Stimulated activated CD4-positive, alpha-beta T cell treated with anti-CD3 and anti-CD28 coated beads, TNF-alpha, amount 100 ng/mL, for 1 hour (primary cell): ENCODE measurements around the gene DPP7.
A peak's percentile ranks its signal among the peaks of the same experiment; 100 is the strongest.
"Not testable (repeated sequence)": the region's sequence is repeated elsewhere in the genome, so short reads cannot be mapped to it uniquely, and the experiment has no call there.

Experiments
- DNase-seq, 3 donors: peaks; one replicate each; pipeline ENCODE4 v3.0.0-alpha.2; 2020; ENCODE audit warnings: low read depth in 3 of 3, low spot score in 1 of 3

DPP7 gene

DNA sequence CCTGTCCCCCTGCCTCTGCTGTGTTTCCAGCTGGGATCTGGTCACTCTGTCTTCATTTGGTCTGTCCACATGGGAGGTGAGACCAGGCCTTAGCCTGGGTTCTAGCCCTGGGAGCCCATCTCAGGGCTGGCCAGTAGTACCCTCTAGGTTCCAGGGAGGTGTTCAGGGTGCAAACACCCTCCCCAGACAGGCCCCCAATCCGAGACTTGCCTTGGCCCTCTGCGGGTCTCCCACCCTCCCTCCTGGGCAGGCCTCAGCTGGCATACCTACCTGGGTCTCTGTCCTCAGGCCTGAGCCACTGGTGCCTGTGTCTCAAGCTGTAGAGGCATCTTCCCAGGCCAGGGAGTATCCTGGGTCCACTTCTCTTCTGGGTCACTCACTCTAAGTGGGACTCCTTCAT, 43.3 kb downstream of the DPP7 start:
- DNase-seq, result no peak

DNA sequence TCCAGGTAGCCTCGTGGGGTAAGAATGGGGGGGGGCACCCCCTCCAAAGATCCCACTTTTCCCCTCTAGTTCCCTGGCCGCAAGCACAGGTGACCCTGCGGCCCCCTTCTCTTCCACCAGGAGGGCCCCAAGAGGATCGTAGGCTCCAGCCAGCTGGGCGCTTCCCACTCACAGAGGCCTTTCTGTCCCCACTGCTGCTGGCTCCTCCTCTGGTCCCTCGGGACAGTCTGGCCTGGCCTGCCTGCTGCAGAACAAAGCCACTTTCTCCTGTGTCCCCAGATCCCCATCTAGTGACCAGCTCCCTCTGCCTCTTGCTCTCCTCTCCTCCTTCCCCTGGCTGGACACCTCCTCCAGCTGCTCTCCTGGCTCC, 43.6 kb downstream of the DPP7 start:
- no peak for DNase-seq

DNA sequence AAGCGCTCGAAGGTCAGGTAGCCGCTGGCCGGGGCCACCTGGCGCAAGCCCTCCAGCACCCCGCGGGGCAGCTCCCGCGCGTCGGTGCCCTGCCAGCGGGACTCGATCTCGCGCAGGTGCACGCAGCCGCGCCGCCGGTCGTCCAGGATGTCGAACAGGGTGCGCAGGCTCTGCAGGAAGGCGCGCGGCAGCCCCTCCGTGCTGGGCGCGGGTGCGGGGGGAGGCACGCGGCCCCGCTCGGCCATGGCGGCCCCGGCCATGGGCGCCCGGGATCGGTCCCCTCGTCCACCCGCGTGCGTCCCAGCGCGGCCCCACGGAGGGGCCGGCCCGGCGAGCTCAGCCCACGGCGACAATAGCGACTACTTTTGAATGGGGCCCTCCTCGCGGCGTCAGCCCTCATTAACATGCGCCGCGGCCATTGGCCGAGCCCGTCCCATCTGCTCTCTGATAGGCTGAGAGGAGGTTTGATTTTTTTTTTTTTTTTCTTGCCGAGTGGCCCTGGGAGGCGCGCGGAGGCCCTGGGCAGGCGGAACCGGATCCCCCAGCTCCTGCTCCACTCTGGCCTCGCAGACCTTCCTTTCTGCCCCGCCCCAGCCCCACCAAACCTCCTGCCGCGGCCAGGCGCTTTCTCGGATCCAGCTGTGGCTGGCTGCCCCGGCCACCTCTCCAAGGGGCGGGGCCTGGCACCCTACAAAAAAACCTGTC, 44.2 kb downstream of the DPP7 start, which contains the start of gene SAPCD2:
TSS of gene SAPCD2 (minus strand) at position 357 of the 705 bp plus-strand sequence. CDS start at position 260, 97 bp downstream.
- peak; percentile 41 to 60 (median 47) for DNase-seq

DNA sequence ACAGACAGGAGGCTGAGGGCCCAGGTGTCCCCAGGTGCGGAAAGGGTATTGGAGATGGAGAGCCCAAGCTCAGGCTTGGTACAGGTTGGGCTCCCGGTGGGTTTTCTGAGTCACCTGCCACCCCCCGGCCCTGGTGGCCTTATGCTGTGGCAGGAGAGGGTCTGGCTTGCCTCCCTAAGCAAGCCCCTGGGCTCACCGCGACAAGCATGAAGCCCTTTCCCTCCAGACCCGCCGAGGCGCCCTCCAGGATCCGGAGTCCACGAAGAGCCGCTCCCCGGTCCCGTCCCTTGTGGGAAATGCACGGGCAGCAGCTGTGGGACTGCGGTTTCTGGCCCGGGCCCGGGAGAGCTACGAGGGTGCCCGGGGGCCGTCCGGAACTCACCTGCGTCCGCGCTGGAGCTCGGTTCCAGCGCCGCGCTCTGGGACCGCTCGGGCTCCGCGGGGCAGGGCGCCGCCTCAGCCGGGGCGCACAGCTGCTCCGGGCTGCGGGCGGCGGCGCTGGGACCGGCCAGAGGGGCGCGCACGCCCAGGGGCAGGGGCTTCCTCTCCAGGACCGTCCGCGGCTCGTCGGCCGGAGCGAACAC, 44.9 kb downstream of the DPP7 start:
- no peak for DNase-seq

DNA sequence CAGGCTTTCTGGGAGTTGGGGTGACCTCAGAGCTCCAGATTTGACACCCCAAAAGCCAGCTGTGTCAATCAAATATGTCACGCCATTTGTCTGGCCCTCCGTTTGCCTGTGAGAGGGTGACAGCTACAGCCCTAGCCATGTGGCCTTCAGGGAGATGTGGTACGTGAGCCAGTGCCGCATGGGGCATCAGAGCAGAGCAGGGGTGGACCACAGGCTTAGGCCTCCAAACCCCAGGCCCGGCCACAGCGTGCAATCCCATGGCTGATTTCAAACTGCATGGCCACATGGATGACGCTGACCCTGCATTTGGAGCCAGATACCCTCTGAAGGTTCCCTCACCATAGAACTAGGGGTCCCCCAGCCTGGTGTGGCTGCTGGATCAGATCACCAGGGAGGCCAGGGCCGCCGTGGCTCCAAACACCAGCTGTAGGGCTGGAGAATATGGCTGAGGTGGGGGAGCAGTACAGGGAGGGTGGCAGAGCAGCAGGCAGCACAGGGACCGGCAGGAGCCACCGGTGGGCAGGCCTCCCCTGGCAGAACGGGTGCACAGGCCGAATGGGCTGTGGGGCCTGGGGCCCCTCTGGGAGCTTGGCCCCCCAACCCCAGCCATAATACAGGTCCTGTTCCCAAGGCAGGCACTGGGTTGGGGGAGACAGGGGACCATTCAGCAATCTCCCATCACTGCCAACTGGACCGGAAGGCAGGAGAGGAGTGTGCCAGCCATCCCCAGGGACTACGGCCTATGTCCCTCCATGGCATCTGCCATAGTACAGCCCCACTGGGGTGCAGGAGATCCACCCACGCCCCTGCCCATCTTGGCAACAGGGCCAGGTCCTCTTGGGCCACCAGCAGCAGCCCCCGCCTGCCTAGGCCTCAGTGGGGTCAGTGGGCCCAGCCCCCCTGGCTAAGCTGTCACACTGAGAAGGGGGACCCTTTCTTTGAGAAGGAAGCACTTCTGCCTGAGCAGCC, 45.7 kb downstream of the DPP7 start:
- no peak for DNase-seq

DNA sequence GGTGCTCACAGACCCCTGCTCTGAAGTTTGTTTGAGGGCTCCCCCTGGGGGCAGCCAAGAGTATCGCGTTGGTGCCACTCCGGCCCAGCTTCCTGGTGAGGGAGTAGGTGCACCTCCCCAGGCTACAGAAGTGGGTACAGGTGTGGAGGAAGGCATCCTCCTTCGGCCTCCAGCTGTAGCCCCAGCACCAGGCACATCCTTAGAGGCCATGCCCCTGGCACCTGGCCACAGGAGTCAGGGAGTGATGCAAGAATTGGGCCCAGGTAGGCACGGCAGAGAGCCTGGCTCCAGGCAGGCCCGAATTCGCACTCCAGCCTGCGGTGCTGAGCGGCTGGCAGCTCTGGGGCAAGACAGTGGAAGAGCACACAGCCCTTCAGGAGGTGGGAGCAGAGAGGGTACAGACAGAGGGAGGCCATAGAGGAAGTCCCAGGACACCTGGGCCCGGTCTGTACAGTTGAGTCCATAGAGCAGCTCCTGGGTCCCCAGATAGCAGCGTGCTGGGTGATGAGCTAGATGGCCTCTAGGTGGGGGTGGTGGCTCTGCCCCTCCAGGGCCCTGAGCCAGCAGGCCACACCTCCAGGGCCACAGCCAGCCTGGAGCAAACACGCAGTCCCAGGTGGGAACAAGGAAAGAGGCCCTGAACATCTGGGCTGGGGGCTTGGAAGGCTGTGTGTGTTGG, 46.5 kb downstream of the DPP7 start:
- DNase-seq, result peak; percentile 69 to 83 (median 73)

DNA sequence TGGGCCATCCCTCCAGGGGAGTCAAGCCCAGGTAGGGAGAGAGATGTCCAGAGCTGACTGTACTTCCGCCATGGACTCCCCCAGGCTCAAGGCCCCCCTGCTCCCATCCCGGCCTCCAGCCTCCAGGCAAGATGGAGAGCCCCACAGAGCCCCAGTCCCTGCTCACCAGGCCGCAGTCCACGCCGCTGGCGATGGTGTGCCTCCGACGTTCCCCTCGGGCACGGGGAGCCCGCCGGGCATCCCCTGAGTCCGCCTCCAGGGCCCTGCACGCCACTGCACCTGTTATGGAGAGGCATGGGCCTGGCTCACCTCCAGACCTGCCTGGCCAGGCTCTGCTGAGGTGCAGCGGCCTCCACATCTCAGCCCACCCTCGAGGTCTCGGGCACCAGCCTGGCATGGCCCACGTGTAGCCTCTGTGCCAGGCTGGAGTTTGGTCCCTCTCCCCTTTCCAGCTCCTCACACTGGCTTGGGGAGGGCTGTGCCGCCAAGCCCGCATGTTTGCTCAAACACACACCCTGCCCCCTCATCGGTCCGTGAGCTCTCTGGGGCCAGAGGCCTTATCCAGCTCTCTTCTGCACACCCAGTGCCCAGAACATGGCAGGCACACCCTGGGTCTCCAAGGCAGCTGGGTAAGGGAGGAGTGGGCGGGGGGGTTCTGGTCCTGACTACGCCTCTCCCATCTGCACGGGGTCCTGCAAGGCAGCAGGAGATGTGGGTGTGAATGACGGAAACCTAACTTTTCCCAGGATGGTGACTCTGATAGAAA, 48.3 kb downstream of the DPP7 start:
- no peak for DNase-seq

DNA sequence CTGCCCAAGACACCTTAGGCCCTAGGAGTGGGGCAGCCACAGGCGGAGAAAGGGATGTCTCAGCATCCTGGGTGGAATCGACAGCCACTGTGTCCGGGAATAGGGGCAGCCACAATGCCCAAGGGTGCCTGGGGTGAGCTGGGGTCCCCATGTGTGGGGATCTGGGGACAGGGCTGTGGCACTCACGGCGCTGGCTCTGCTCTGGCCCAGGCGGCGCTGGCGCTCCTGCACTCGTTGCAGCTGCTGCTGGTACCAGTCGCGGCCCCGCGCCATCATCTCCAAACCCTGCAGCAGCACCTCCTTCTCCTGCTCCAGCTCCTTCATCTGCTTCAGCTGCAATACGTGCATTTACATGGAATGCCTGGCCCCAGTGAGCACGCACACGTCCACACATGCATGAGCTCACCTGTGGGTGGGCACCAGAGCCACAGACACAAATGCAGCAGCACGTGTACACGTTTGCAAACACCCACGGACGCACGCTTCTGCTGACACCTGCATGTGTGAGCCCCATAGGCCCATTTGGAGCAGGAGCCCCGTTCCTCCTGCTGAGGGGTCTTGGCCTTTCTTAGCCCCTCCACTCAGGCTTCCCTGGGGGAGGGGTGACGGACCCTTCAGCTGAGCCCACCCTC, 49.1 kb downstream of the DPP7 start:
- DNase-seq, result no peak

DNA sequence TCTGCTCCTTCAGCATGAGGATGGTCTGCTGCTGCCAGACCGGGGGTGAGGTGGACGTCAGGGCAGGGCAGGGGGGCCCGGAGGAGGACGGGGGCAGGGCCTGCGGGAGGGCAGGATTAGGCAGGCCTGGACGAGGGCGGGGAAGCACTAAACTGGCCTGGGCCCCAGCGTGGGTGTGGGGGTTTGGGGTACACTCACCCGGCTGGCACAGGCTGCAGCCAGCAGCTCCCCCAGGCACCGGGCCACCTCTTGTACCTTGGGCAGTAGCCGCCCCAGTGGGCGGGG, 49.7 kb downstream of the DPP7 start:
- no peak for DNase-seq

DNA sequence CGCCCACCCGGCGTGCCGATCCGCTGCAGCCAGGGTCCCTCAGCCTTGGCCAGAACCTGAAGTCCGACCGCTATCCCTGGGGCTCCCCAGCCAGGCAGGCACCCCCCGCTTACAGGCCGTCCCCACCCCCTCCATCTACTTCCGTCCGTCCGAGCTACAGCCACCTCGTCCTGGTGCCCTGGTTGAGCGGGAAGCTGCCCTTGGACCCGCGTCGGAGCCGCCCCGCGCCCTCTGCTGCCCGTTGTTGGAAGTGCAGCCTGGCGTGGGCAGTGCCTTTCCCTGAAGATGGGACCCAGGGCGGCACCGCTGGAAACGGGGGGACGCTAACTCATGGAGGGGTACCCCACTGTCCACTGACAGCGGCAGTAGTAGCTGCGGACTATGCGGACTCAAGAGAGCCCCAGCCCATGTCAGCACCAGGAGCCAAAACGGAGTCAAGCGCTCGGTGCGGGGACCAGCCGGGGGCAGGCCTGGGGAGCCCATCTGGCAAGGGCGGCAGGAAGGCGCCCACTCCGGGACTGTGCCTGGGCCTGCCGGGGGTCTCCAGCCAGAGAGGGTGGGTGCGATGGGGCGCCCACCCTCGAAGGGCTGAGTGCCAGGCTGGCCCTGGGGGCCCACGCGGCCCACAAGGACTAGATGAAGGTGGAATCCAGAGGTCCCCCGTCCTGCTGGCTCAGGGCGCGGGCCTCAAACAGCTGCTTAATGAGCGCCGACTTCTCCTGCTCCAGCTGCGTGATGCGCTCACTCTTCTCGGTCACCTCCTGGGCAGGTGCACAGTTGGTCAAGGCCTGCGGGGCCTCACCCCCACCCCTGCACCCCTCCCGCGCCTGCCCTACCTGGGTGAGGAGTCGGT, 50.3 kb downstream of the DPP7 start:
- DNase-seq, result peak in 2 of 3 donors; percentile 31 to 67

DNA sequence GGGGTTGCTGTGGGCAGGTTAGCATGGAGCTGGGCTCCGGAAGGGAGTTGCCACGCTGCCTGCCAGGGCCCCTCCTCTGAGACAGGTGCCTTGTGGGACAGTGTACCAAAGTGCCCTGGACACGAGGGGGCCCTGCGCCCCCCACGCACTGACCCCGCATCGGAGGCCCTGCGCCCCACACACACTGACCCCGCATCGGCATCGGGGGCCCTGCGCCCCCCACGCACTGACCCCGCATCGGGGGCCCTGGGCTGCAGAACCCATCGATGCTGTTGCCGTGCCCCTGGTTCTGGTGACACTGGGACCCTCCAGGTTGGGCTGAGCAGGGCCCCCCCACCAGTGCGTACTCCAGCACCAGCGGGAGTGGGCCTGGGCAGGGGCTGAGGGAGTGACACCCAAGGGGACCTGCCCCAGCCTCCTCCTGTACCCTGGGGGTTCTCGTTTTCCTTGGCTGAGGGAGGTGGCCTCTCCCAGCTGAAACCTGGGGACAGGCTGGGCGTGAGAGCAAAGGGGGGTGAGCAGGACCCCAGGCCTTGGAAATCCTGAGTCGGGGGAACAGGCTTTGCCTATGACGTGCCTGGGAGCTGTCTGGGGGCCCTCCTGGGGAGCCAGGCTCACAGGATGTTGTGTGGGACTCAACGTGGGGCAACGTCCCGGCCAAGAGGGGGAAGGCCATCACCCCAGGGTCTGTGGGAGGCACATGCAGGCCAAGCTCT, 51.1 kb downstream of the DPP7 start:
- DNase-seq, result no peak

DNA sequence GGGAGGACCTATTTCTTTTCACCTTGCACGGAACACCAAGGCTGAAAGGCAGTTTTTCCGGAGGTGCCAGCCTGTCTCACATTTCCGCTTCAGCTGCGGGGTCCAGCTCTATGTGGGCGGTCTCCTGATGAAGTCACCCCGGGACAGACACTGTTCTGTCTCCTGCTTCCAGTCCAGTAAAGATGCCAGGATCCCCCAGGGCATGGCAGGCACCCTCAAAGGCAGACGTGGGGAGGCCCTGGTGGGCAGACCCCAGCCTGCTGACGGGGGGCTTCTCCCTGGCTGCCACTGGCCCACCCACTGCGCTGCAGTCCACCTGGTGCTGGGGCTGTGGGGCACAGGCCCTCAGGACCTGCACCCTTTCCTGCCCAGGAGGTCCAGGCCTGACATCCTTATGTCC, 51.7 kb downstream of the DPP7 start:
- not testable (repeated sequence) for DNase-seq

DNA sequence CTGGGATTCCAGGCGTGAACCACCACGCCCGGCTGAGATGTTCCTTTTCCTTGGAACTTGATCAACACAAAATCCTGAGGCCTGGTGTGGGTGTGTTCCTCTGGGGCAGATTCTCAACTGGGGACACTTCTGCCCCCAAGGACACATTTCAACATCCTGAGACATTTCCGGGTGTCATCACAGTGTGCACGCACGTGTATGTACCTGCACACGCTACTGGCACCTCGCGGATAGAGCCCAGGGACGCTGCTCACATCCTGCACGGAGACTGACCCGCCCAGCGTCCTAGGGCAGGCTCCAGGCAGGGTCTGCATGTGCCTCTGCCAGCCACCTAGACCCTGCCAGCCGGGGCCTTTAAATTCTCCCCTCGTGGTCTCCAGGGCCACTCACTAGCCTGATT, 52.1 kb downstream of the DPP7 start:
- DNase-seq, result no peak
